SK-N-SH treated with all-trans-retinoic acid at 6 μM for 48 hours (cell line): ENCODE data around the gene RBM47.

Experiments used
- ATAC-seq: fragments of 200-7000 bp; cut with Tn5 transposase; 3 replicates; pipeline ENCODE4 v1.9.1; 2020; ENCODE audit warnings: mild to moderate bottlenecking, moderate library complexity
- BACH2 ChIP-seq: fragments of 250-450 bp; sonication (Bioruptor Pico); IDR thresholded peaks from 2 replicates; pipeline ENCODE4 v1.9.0; 2021; ENCODE audit warnings: mild to moderate bottlenecking, borderline replicate concordance
- CREB5 ChIP-seq: fragments of 250-450 bp; sonication (Bioruptor Pico); IDR thresholded peaks from 2 replicates; pipeline ENCODE4 v1.5.1; 2020; ENCODE audit warnings: low read depth, mild to moderate bottlenecking, moderate library complexity
- CSDC2 ChIP-seq: fragments of 250-450 bp; sonication (Bioruptor Pico); IDR thresholded peaks from 2 replicates; pipeline ENCODE4 v1.5.0; 2020; ENCODE audit warnings: mild to moderate bottlenecking, moderate library complexity
- ESRRG ChIP-seq: fragments of 250-450 bp; sonication (Bioruptor Pico); IDR thresholded peaks from 2 replicates; pipeline ENCODE4 v1.6.1; 2021; ENCODE audit warnings: mild to moderate bottlenecking
- GLIS3 ChIP-seq: fragments of 250-450 bp; sonication (Bioruptor Pico); IDR thresholded peaks from 2 replicates; pipeline ENCODE4 v1.5.0; 2020; ENCODE audit warnings: mild to moderate bottlenecking, moderate library complexity
- ISL1 ChIP-seq: fragments of 250-450 bp; sonication (Bioruptor Pico); IDR thresholded peaks from 2 replicates; pipeline ENCODE4 v2.1.2; 2022; ENCODE audit warnings: mild to moderate bottlenecking, moderate library complexity
- OSR1 ChIP-seq: fragments of 250-450 bp; sonication (Bioruptor Pico); IDR thresholded peaks from 2 replicates; pipeline ENCODE4 v1.8.0; 2022; ENCODE audit warnings: moderate library complexity, mild to moderate bottlenecking, inconsistent platforms
- PPARA ChIP-seq: fragments of 250-450 bp; sonication (Bioruptor Pico); IDR thresholded peaks from 2 replicates; pipeline ENCODE4 v1.5.0; 2020; ENCODE audit warnings: mild to moderate bottlenecking, borderline replicate concordance
- RARB ChIP-seq: fragments of 250-450 bp; sonication (Bioruptor Pico); IDR thresholded peaks from 2 replicates; pipeline ENCODE4 v1.8.0; 2021; ENCODE audit warnings: mild to moderate bottlenecking, moderate library complexity
- SNAI2 ChIP-seq: fragments of 250-450 bp; sonication (Bioruptor Pico); IDR thresholded peaks from 2 replicates; pipeline ENCODE4 v1.5.0; 2020; ENCODE audit warnings: mild to moderate bottlenecking, moderate library complexity
- TCF4 ChIP-seq: fragments of 250-450 bp; sonication (Bioruptor Pico); IDR thresholded peaks from 2 replicates; pipeline ENCODE4 v1.8.0; 2021; ENCODE audit warnings: mild to moderate bottlenecking, moderate library complexity, borderline replicate concordance
- TOX ChIP-seq: fragments of 250-450 bp; sonication (Bioruptor Pico); IDR thresholded peaks from 2 replicates; pipeline ENCODE4 v1.8.0; 2021; ENCODE audit warnings: mild to moderate bottlenecking, moderate library complexity, borderline replicate concordance
- TSHZ2 ChIP-seq: fragments of 250-450 bp; sonication (Bioruptor Pico); IDR thresholded peaks from 2 replicates; pipeline ENCODE4 v1.5.0; 2020; ENCODE audit warnings: mild to moderate bottlenecking, moderate library complexity
- ZC3H10 ChIP-seq: fragments of 250-450 bp; sonication (Bioruptor Pico); IDR thresholded peaks from 2 replicates; pipeline ENCODE4 v1.5.1; 2021; ENCODE audit warnings: mild to moderate bottlenecking, moderate library complexity
- ZFP3 ChIP-seq: fragments of 250-450 bp; sonication (Bioruptor Pico); IDR thresholded peaks from 2 replicates; pipeline ENCODE4 v1.5.0; 2020; ENCODE audit warnings: mild to moderate bottlenecking, moderate library complexity
- ZFP30 ChIP-seq: fragments of 450-650 bp; formaldehyde crosslinking; IDR thresholded peaks from 2 replicates; pipeline ENCODE4 v1.5.0; 2022; ENCODE audit warnings: mild to moderate bottlenecking, moderate library complexity
- ZNF565 ChIP-seq: fragments of 450-650 bp; formaldehyde crosslinking; conservative IDR thresholded peaks from 2 replicates; pipeline ENCODE4 v1.5.0; 2020; ENCODE audit warnings: low read depth, mild to moderate bottlenecking, moderate library complexity
- ZNF70 ChIP-seq: fragments of 450-650 bp; formaldehyde crosslinking; IDR thresholded peaks from 2 replicates; pipeline ENCODE4 v1.5.0; 2020; ENCODE audit warnings: mild to moderate bottlenecking, moderate library complexity
- ZNF8 ChIP-seq: fragments of 450-650 bp; formaldehyde crosslinking; IDR thresholded peaks from 2 replicates; pipeline ENCODE4 v1.5.0; 2020; ENCODE audit warnings: mild to moderate bottlenecking, moderate library complexity
- TF ChIP-seq, protein P1 (sequence below): fragments of 250-450 bp; sonication (Bioruptor Pico); IDR thresholded peaks from 2 replicates; pipeline ENCODE4 v1.8.0; 2020; ENCODE audit warnings: mild to moderate bottlenecking, moderate library complexity, borderline replicate concordance
- TF ChIP-seq, protein P2 (sequence below): fragments of 250-450 bp; sonication (Bioruptor Pico); IDR thresholded peaks from 2 replicates; pipeline ENCODE4 v1.5.1; 2021; ENCODE audit warnings: mild to moderate bottlenecking, moderate library complexity
- TF ChIP-seq, protein P3 (sequence below): fragments of 250-450 bp; sonication (Bioruptor Pico); IDR thresholded peaks from 2 replicates; pipeline ENCODE4 v1.8.0; 2021; ENCODE audit warnings: low read depth, mild to moderate bottlenecking, moderate library complexity, borderline replicate concordance

Gene RBM47

DNA sequence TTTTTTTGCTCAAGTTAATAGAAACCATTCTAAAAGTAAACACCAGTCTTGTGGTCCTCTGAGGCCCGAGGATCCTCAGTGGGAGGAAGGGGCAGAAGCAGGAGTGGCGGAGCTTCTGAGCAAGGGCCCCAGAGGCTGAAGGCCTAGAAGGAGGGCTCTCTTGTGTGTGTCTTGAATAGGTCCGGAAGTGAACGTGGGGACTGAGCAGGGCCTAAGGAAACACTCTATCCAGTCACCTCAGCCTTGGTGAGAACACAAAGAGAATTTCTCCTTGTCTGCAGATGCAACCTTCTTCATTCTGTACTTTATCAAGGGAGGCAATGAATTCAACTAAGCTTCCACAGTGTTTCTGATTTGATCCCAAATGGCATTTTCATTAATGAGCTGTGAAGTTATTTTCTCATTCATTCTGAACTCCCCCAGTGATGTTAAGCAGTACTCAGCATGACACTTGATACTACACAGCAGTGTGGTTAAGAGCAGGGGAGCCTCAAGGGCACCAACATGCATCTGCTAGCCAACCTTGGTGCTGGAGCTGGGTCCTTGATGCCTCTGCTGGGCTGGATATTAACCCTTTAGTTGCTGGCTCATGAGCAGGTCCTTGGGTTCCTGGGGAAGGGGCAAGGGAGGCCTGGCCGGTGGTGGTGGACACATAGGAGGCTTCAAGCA lies 64.7 kb downstream of the RBM47 start:
- TF ChIP-seq ZFP3 (CRISPR knock-in tag) (no peak), RARB (CRISPR knock-in tag) (no peak)
- TF ChIP-seq, all 23 proteins: peak for 0
- ATAC-seq = peak; percentile 93

DNA sequence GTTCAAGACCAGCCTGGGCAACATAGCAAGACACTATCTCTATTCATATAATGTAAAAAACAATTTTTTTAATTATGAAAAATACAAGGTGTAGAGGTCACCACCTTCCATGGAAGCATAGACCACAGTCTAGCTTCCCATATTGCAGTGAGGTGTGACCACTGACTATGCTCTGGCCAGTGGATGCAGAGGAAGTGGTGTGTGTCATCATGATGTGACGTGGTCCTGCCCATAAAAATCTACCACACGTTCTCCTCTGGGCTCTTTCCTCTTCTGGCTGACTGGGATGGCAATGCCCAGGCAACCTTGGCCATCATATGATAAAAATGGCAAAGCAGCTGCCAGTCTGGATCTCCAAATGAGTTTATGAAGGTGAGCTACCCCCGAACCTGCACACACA lies 65.7 kb downstream of the RBM47 start:
- TF ChIP-seq ESRRG (CRISPR knock-in tag) (no peak), GLIS3 (CRISPR knock-in tag) (no peak), ISL1 (CRISPR knock-in tag) (no peak), ZC3H10 (CRISPR knock-in tag) (no peak), BACH2 (CRISPR knock-in tag) (no peak), TCF4 (CRISPR knock-in tag) (no peak), PPARA (CRISPR knock-in tag) (no peak), TOX (no peak), ZNF565 (CRISPR knock-in tag) (no peak), ZFP30 (CRISPR knock-in tag) (no peak), ZNF8 (CRISPR knock-in tag) (no peak), CREB5 (CRISPR knock-in tag) (no peak), ZNF70 (CRISPR knock-in tag) (no peak), OSR1 (no peak), TSHZ2 (no peak), CSDC2 (CRISPR knock-in tag) (no peak)
- TF ChIP-seq, protein P1, sequence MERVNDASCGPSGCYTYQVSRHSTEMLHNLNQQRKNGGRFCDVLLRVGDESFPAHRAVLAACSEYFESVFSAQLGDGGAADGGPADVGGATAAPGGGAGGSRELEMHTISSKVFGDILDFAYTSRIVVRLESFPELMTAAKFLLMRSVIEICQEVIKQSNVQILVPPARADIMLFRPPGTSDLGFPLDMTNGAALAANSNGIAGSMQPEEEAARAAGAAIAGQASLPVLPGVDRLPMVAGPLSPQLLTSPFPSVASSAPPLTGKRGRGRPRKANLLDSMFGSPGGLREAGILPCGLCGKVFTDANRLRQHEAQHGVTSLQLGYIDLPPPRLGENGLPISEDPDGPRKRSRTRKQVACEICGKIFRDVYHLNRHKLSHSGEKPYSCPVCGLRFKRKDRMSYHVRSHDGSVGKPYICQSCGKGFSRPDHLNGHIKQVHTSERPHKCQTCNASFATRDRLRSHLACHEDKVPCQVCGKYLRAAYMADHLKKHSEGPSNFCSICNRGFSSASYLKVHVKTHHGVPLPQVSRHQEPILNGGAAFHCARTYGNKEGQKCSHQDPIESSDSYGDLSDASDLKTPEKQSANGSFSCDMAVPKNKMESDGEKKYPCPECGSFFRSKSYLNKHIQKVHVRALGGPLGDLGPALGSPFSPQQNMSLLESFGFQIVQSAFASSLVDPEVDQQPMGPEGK (CRISPR knock-in tag) = no peak
- TF ChIP-seq, protein P2, sequence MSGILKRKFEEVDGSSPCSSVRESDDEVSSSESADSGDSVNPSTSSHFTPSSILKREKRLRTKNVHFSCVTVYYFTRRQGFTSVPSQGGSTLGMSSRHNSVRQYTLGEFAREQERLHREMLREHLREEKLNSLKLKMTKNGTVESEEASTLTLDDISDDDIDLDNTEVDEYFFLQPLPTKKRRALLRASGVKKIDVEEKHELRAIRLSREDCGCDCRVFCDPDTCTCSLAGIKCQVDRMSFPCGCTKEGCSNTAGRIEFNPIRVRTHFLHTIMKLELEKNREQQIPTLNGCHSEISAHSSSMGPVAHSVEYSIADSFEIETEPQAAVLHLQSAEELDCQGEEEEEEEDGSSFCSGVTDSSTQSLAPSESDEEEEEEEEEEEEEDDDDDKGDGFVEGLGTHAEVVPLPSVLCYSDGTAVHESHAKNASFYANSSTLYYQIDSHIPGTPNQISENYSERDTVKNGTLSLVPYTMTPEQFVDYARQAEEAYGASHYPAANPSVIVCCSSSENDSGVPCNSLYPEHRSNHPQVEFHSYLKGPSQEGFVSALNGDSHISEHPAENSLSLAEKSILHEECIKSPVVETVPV = no peak
- TF ChIP-seq, protein P3, sequence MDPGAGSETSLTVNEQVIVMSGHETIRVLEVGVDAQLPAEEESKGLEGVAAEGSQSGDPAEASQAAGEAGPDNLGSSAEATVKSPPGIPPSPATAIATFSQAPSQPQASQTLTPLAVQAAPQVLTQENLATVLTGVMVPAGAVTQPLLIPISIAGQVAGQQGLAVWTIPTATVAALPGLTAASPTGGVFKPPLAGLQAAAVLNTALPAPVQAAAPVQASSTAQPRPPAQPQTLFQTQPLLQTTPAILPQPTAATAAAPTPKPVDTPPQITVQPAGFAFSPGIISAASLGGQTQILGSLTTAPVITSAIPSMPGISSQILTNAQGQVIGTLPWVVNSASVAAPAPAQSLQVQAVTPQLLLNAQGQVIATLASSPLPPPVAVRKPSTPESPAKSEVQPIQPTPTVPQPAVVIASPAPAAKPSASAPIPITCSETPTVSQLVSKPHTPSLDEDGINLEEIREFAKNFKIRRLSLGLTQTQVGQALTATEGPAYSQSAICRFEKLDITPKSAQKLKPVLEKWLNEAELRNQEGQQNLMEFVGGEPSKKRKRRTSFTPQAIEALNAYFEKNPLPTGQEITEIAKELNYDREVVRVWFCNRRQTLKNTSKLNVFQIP = no peak
- TF ChIP-seq, all 23 proteins: peak for 0
- no peak for ATAC-seq

GRCh38 chr4:40563401-40563800 lies 66.3 kb downstream of the RBM47 start:
- TF ChIP-seq, protein P1 (CRISPR knock-in tag) = no peak
- TF ChIP-seq ZC3H10 (CRISPR knock-in tag) (no peak), ZFP30 (CRISPR knock-in tag) (no peak), ESRRG (CRISPR knock-in tag) (no peak), ISL1 (CRISPR knock-in tag) (no peak), SNAI2 (CRISPR knock-in tag) (no peak)
- TF ChIP-seq, protein P2 = no peak
- ATAC-seq = no peak
